Activated CD4-positive, CD25-positive, alpha-beta regulatory T cell treated with anti-CD3 and anti-CD28 coated beads, Interleukin-2, amount 50 U/mL, for 24 hours (primary cell): ENCODE results near the gene PRUNE1.

Experiments
- ATAC-seq, 2 donors: fragments of 150-1000 bp; cut with Tn5 transposase; one replicate each; pipeline ENCODE4 v1.10.0; 2021; ENCODE audit warnings: mild to moderate bottlenecking in 1 of 2, moderate library complexity in 1 of 2

Gene PRUNE1

GRCh38 chr1:151006327-151007052 lies 1.8 kb upstream of the PRUNE1 start, which contains the start of gene MINDY1:
TSS of gene MINDY1 (minus strand) at chr1:151006902. CDS start at chr1:151002617, 4,285 bp downstream.
- ATAC-seq, result peak; percentile 18 to 22

GRCh38 chr1:151007853-151008243 lies 401 bp upstream of the PRUNE1 start:
- ATAC-seq, result no peak

- peak in 1 of 2 donors; percentile 15 for ATAC-seq
These were observed 948 bp downstream of the PRUNE1 start for GRCh38 chr1:151009206-151009587.

- ATAC-seq, result no peak
These were observed 1.6 kb downstream of the PRUNE1 start for GRCh38 chr1:151009674-151010345.

GRCh38 chr1:151010346-151010726 lies 2.1 kb downstream of the PRUNE1 start:
- ATAC-seq, result no peak

GRCh38 chr1:151011154-151011850 lies 3.1 kb downstream of the PRUNE1 start:
- no peak for ATAC-seq

- no peak for ATAC-seq
These were observed 4.6 kb downstream of the PRUNE1 start for GRCh38 chr1:151012684-151013471.

GRCh38 chr1:151013518-151013917 lies 5.3 kb downstream of the PRUNE1 start:
- no peak for ATAC-seq

- ATAC-seq, result peak; percentile 95 to 98
These were observed 16.4 kb downstream of the PRUNE1 start for GRCh38 chr1:151024540-151025146.

- no peak for ATAC-seq
These were observed 18.2 kb downstream of the PRUNE1 start for GRCh38 chr1:151026460-151026859.

GRCh38 chr1:151032164-151032563 lies 23.9 kb downstream of the PRUNE1 start:
- no peak for ATAC-seq

- ATAC-seq, result no peak
These were observed 26.9 kb downstream of the PRUNE1 start for GRCh38 chr1:151035167-151035566.

GRCh38 chr1:151036356-151036755 lies 28.1 kb downstream of the PRUNE1 start, which contains the start of gene BNIPL:
TSS of gene BNIPL (plus strand) at chr1:151036586. CDS start at chr1:151036726, 140 bp downstream.
- no peak for ATAC-seq

GRCh38 chr1:151037032-151037431 lies 28.8 kb downstream of the PRUNE1 start:
- no peak for ATAC-seq

- ATAC-seq, result no peak
These were observed 31.3 kb downstream of the PRUNE1 start for GRCh38 chr1:151039521-151039920.

GRCh38 chr1:151043163-151043562 lies 34.9 kb downstream of the PRUNE1 start:
- ATAC-seq, result no peak

GRCh38 chr1:151047591-151047924 lies 39.3 kb downstream of the PRUNE1 start, which contains the start of gene C1orf56:
TSS of gene C1orf56 (plus strand) at chr1:151047751. CDS start at chr1:151047848, 97 bp downstream.
- ATAC-seq, result peak; percentile 74 to 75

- peak; percentile 67 to 71 for ATAC-seq
These were observed 39.8 kb downstream of the PRUNE1 start for GRCh38 chr1:151047925-151048644.

- ATAC-seq, result no peak
These were observed 40.4 kb downstream of the PRUNE1 start for GRCh38 chr1:151048645-151049032.

- ATAC-seq, result no peak
These were observed 41.2 kb downstream of the PRUNE1 start for GRCh38 chr1:151049458-151049857.

GRCh38 chr1:151050051-151050688 lies 41.9 kb downstream of the PRUNE1 start:
- ATAC-seq, result no peak
